CD14-positive monocyte (primary cell): ENCODE data around the gene UNC93A. TPM values are rescaled to one million over a fixed set of nuclear protein-coding genes. Genes with fewer than 3 reads are reported as not detected.

Source experiments
- DNase-seq, 3 donors: peaks; one replicate each; pipeline ENCODE4 v3.0.0-alpha.2; 2011 to 2022
- H2AFZ ChIP-seq: 2 replicates; pipeline ENCODE4 v1.6.0; 2012; ENCODE audit warnings: mild to moderate bottlenecking, low read depth, low read length, inconsistent platforms; ENCODE audit not compliant: insufficient read depth, poor library complexity, severe bottlenecking
- H3K27ac ChIP-seq, 2 donors: 1 replicate in 1 of 2; 2 replicates in 1 of 2; pipeline ENCODE4 v1.5.1; 2012 to 2013; ENCODE audit warnings: low read length in 2 of 2, control low read depth in 1 of 2, inconsistent platforms in 1 of 2, low read depth in 1 of 2, mild to moderate bottlenecking in 1 of 2
- H3K27me3 ChIP-seq, 2 donors: one replicate each; pipeline versions ENCODE4 v1.6.0 to v1.6.1; 2011 to 2013; ENCODE audit warnings: low read length in 2 of 2; ENCODE audit not compliant: control insufficient read depth in 2 of 2, insufficient read depth in 2 of 2
- H3K36me3 ChIP-seq, 2 donors: replicated peaks in 1 of 2; 1 replicate in 1 of 2; 2 replicates in 1 of 2; pipeline versions ENCODE4 v1.5.1 to v1.6.1; 2012 to 2013; ENCODE audit warnings: low read length in 2 of 2, control low read depth in 1 of 2, inconsistent platforms in 1 of 2, mild to moderate bottlenecking in 1 of 2; ENCODE audit not compliant: insufficient read depth in 2 of 2, control insufficient read depth in 1 of 2
- H3K4me1 ChIP-seq, 2 donors: 1 replicate in 1 of 2; 2 replicates in 1 of 2; pipeline versions ENCODE4 v1.5.1 to v1.6.1; 2012 to 2013; ENCODE audit warnings: low read length in 2 of 2, control low read depth in 1 of 2, inconsistent platforms in 1 of 2, mild to moderate bottlenecking in 1 of 2, moderate library complexity in 1 of 2; ENCODE audit not compliant: insufficient read depth in 2 of 2, control insufficient read depth in 1 of 2
- H3K4me2 ChIP-seq: replicated peaks from 2 replicates; pipeline ENCODE3; 2012; ENCODE audit warnings: low read length, moderate library complexity, mild to moderate bottlenecking; ENCODE audit not compliant: poor library complexity, severe bottlenecking; ENCODE audit errors: extremely low read depth
- H3K4me3 ChIP-seq, 3 experiments: fragments of 200-600 bp in 1 of 3; sonication (generic) in 1 of 3; replicated peaks in 1 of 3; 1 replicate in 2 of 3; 2 replicates in 1 of 3; pipeline ENCODE4 v1.5.1; 2011 to 2013; ENCODE audit warnings: low read length in 3 of 3, mild to moderate bottlenecking in 3 of 3, control low read depth in 2 of 3, low read depth in 2 of 3, inconsistent platforms in 1 of 3, moderate library complexity in 1 of 3
- H3K79me2 ChIP-seq: 2 replicates; pipeline ENCODE4 v1.6.0; 2012; ENCODE audit warnings: mild to moderate bottlenecking, control low read depth, inconsistent platforms, low read length, moderate library complexity; ENCODE audit not compliant: insufficient read depth
- H3K9ac ChIP-seq: 2 replicates; pipeline ENCODE4 v1.6.0; 2017; ENCODE audit warnings: low read length, mild to moderate bottlenecking; ENCODE audit not compliant: insufficient read depth, poor library complexity, severe bottlenecking
- H3K9me3 ChIP-seq, 2 donors: replicated peaks in 1 of 2; 1 replicate in 1 of 2; 2 replicates in 1 of 2; pipeline versions ENCODE4 v1.5.1 to v1.6.1; 2012 to 2013; ENCODE audit warnings: low read length in 2 of 2, control low read depth in 1 of 2; ENCODE audit not compliant: control insufficient read depth in 1 of 2, insufficient read depth in 1 of 2
- H4K20me1 ChIP-seq: 2 replicates; pipeline ENCODE4 v1.6.0; 2012; ENCODE audit warnings: mild to moderate bottlenecking, low read length, control low read depth, moderate library complexity; ENCODE audit not compliant: insufficient read depth
- H3K27ac Mint-ChIP-seq, 7 donors: one replicate each; pipeline ENCODE4 v1.8.0; 2020; ENCODE audit warnings: mild to moderate bottlenecking in 7 of 7, mixed read lengths in 7 of 7, moderate library complexity in 6 of 7, inconsistent platforms in 2 of 7
- H3K27me3 Mint-ChIP-seq, 3 donors: one replicate each; pipeline ENCODE4 v1.8.0; 2021 to 2022; ENCODE audit warnings: low read depth in 3 of 3, mild to moderate bottlenecking in 3 of 3, mixed read lengths in 3 of 3, moderate library complexity in 3 of 3, inconsistent platforms in 1 of 3
- H3K36me3 Mint-ChIP-seq, 2 donors: one replicate each; pipeline ENCODE4 v1.8.0; 2020; ENCODE audit warnings: mixed read lengths in 2 of 2, inconsistent platforms in 1 of 2, mild to moderate bottlenecking in 1 of 2
- H3K4me1 Mint-ChIP-seq: one replicate; pipeline ENCODE4 v1.8.0; 2020; ENCODE audit warnings: mild to moderate bottlenecking, mixed read lengths
- H3K4me3 Mint-ChIP-seq, 2 donors: one replicate each; pipeline ENCODE4 v1.8.0; 2020; ENCODE audit warnings: mild to moderate bottlenecking in 2 of 2, mixed read lengths in 2 of 2, moderate library complexity in 1 of 2
- H3K9me3 Mint-ChIP-seq, 7 donors: one replicate each; pipeline ENCODE4 v1.8.0; 2020 to 2022; ENCODE audit warnings: mixed read lengths in 7 of 7, mild to moderate bottlenecking in 6 of 7, moderate library complexity in 6 of 7, inconsistent platforms in 2 of 7
- WGBS: methylation state at CpG from one replicate; pipeline ENCODE4 v1.1.5; 2013; ENCODE audit warnings: missing lambda C conversion rate; ENCODE audit not compliant: insufficient coverage; 5-methylcytosine and 5-hydroxymethylcytosine counted together
- intact Hi-C, 2 donors: fragments of 100-400 bp; cut with micrococcal nuclease; formaldehyde crosslinking; loops; one replicate each; pipeline versions ENCODE4 v1.15.0 to v1.15.1; 2023
- polyA plus RNA-seq, 3 donors: library from polyadenylated mRNA; depleted of rRNA in 1 of 3; unstranded in 2 of 3; stranded (reverse) in 1 of 3; fragments of 300-500 nt in 2 of 3; fragments of >200 nt in 1 of 3; fragmentation: Illumina TruSeq in 2 of 3; gene quantifications; 1 replicate in 2 of 3; 2 replicates in 1 of 3; pipeline ENCODE4 v1.2.3, GENCODE V29; 2012 to 2021
- TF ChIP-seq, protein P1 (sequence below): fragments of 200-600 bp; IDR thresholded peaks from one replicate; pipeline ENCODE4 v1.8.0; 2022; ENCODE audit warnings: antibody characterized with exemption, mild to moderate bottlenecking

Gene UNC93A
- polyA plus RNA-seq, 3 donors: not detected

DNA sequence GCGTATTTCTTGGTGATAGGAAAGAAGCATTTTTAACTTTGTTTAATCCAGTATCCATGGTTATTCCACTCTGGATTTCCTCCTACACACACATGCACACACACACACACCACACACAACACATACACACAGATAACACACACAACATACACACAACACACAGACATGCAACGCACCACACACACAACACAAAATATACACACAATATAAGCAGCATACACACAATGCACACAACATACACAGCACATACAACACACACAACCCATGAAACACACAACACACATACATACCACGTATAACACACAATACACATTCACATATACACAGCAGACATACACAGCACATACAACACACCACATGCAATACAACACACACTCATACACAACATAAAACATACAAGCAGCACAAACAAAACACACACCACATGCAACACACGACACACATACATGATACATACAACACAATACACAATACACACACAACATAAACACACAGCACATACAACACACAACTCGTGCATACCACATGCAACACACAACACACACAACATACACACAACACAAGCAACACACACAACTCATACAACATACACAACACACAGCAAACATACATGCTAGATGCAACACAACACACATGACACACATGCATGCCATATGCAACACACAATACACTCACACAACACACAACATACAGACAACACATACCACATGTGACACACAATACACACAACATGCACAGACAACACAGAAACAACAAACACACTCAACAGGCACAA, 46.7 kb downstream of the UNC93A start:
- peaks cover 0 to 1% (median 0%) of the 10 kb centered on the region in 3 donors for H3K27me3 Mint-ChIP-seq
- H3K4me1 Mint-ChIP-seq: no peaks in the 10 kb centered on the region
- Histone ChIP-seq H3K9ac (no peak overlapping the region), H3K79me2 (no peaks in the 10 kb centered on the region), H4K20me1 (no peaks in the 10 kb centered on the region), H3K4me2 (no peak overlapping the region), H3K27ac (no peak overlapping the region), H2AFZ (no peak overlapping the region), H3K27me3 (no peaks in the 10 kb centered on the region), H3K4me1 (no peaks in the 10 kb centered on the region), H3K9me3 (no peaks in the 10 kb centered on the region), H3K36me3 (no peaks in the 10 kb centered on the region), H3K4me3 (no peak overlapping the region)
- H3K36me3 Mint-ChIP-seq: no peaks in the 10 kb centered on the region
- WGBS: 90% methylated on average over 4 of the region's 5 CpGs
- H3K9me3 Mint-ChIP-seq: peaks cover 0 to 4% (median 0%) of the 10 kb centered on the region in 7 donors
- TF ChIP-seq, protein P1, sequence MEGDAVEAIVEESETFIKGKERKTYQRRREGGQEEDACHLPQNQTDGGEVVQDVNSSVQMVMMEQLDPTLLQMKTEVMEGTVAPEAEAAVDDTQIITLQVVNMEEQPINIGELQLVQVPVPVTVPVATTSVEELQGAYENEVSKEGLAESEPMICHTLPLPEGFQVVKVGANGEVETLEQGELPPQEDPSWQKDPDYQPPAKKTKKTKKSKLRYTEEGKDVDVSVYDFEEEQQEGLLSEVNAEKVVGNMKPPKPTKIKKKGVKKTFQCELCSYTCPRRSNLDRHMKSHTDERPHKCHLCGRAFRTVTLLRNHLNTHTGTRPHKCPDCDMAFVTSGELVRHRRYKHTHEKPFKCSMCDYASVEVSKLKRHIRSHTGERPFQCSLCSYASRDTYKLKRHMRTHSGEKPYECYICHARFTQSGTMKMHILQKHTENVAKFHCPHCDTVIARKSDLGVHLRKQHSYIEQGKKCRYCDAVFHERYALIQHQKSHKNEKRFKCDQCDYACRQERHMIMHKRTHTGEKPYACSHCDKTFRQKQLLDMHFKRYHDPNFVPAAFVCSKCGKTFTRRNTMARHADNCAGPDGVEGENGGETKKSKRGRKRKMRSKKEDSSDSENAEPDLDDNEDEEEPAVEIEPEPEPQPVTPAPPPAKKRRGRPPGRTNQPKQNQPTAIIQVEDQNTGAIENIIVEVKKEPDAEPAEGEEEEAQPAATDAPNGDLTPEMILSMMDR: no peak
- intact Hi-C loops: no loop called here
- H3K4me3 Mint-ChIP-seq: no peak overlapping the region
- DNase-seq: no peak
- no peak overlapping the region for H3K27ac Mint-ChIP-seq

DNA sequence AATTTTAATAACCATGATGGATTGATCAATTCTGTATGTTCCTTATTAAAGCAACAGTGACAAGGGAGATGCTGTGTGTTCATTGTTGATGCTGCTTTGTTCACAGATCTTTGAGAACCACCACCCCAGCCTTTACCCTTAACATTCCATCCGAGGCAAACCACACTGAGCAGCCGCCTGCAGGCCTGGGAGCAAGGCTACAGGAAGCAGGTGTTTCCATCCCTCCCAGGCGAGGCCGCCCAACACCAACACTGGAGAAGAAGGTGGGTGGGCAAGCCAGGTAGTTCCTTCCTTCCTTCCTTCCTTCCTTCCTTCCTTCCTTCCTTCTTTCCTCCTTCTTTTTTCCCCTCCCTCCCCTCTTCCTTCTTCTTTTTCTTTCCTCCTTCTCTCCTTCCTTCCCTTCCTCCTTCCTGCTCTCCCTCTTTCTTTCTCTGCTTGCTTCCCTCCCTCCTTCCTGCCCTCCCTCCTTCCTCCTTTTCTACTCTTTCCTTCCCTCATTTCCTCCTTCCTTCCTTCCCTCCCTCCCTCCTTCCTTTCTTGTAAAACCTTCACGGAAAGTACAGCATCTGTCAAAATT, 47.5 kb downstream of the UNC93A start:
- TF ChIP-seq, protein P1: no peak
- no CpG with 5 or more reads among the region's 5 CpGs for WGBS
- Mint-ChIP-seq H3K4me1 (no peaks in the 10 kb centered on the region), H3K4me3 (no peak overlapping the region), H3K27me3 (peaks cover 0 to 1% (median 0%) of the 10 kb centered on the region in 3 donors), H3K27ac (no peak overlapping the region), H3K9me3 (peaks cover 0 to 4% (median 0%) of the 10 kb centered on the region in 7 donors), H3K36me3 (no peaks in the 10 kb centered on the region)
- H3K4me1 ChIP-seq: no peaks in the 10 kb centered on the region
- no peak overlapping the region for H3K27ac ChIP-seq
- no peaks in the 10 kb centered on the region for H3K79me2 ChIP-seq
- H3K9me3 ChIP-seq: no peaks in the 10 kb centered on the region
- no peaks in the 10 kb centered on the region for H3K36me3 ChIP-seq
- H3K4me3 ChIP-seq: no peak overlapping the region
- H2AFZ ChIP-seq: no peak overlapping the region
- DNase-seq: no peak
- no peak overlapping the region for H3K9ac ChIP-seq
- H4K20me1 ChIP-seq: no peaks in the 10 kb centered on the region
- H3K4me2 ChIP-seq: no peak overlapping the region
- intact Hi-C loops: no loop called here
- no peaks in the 10 kb centered on the region for H3K27me3 ChIP-seq
